H54 (cell line): ENCODE results near the gene ZNF768.

ENCODE experiments used
- DNase-seq: peaks from one replicate; pipeline ENCODE4 v3.0.0; 2011; ENCODE audit warnings: low spot score, mixed read lengths; ENCODE audit not compliant: insufficient read length
- FAIRE-seq: peaks from 3 replicates; lab custom pipeline; 2011; peaks lifted over from hg19 to GRCh38; lab: Jason Lieb, UNC
- POLR2A ChIP-seq: IDR thresholded peaks from 2 replicates; pipeline ENCODE4 v1.6.1; 2011; ENCODE audit warnings: low read depth, mild to moderate bottlenecking, low read length

ZNF768 gene

GRCh38 chr16:30562021-30562420, 35.7 kb upstream of the ZNF768 start:
- no peak for TF ChIP-seq POLR2A
- DNase-seq (no peak), FAIRE-seq (no peak)

- FAIRE-seq, result no peak
- DNase-seq, result no peak
- TF ChIP-seq POLR2A, result no peak
Measured at GRCh38 chr16:30561089-30561816, 34.9 kb upstream of the ZNF768 start.

- no peak for TF ChIP-seq POLR2A
- FAIRE-seq (no peak), DNase-seq (no peak)
Measured at GRCh38 chr16:30559690-30560089, 33.3 kb upstream of the ZNF768 start.

- no peak for FAIRE-seq
- no peak for DNase-seq
- TF ChIP-seq POLR2A, result no peak
Measured at GRCh38 chr16:30558789-30559377, 32.5 kb upstream of the ZNF768 start.

- peak; percentile 68 for TF ChIP-seq POLR2A
- DNase-seq (peak; percentile 94), FAIRE-seq (peak; percentile 77)
Measured at GRCh38 chr16:30557957-30558788, 31.8 kb upstream of the ZNF768 start, which contains the start of gene ZNF764. Gene ZNF764 (minus strand): TSS chr16:30558374. CDS start chr16:30558182, 192 bp downstream.

GRCh38 chr16:30557707-30557956, 31.3 kb upstream of the ZNF768 start:
- TF ChIP-seq POLR2A, result no peak
- DNase-seq (no peak), FAIRE-seq (no peak)

GRCh38 chr16:30556125-30556473, 29.7 kb upstream of the ZNF768 start:
- TF ChIP-seq POLR2A, result no peak
- FAIRE-seq, result no peak
- DNase-seq, result no peak

GRCh38 chr16:30555315-30556124, 29.2 kb upstream of the ZNF768 start:
- no peak for FAIRE-seq
- DNase-seq, result no peak
- TF ChIP-seq POLR2A, result no peak

GRCh38 chr16:30554557-30555314, 28.4 kb upstream of the ZNF768 start:
- DNase-seq, result no peak
- no peak for TF ChIP-seq POLR2A
- FAIRE-seq, result no peak

GRCh38 chr16:30553393-30553899, 27.1 kb upstream of the ZNF768 start:
- DNase-seq (no peak), FAIRE-seq (no peak)
- TF ChIP-seq POLR2A, result no peak

- no peak for TF ChIP-seq POLR2A
- FAIRE-seq (no peak), DNase-seq (no peak)
Measured at GRCh38 chr16:30552956-30553355, 26.6 kb upstream of the ZNF768 start.

GRCh38 chr16:30551781-30552180, 25.4 kb upstream of the ZNF768 start:
- no peak for TF ChIP-seq POLR2A
- DNase-seq (no peak), FAIRE-seq (no peak)
